Stimulated activated CD8-positive, alpha-beta memory T cell treated with anti-CD3 and anti-CD28 coated beads, Interleukin-15, amount 100 ng/mL, for 1 hour (primary cell): ENCODE results near the gene SKI.

ENCODE experiments used
- DNase-seq: peaks from one replicate; pipeline ENCODE4 v3.0.0-alpha.2; 2020; ENCODE audit warnings: low read depth

Gene SKI

GRCh38 chr1:2341706-2342383 lies 113.7 kb downstream of the SKI start:
- no peak for DNase-seq

GRCh38 chr1:2342384-2343022 lies 114.4 kb downstream of the SKI start:
- DNase-seq: no peak

- no peak for DNase-seq
Observed at GRCh38 chr1:2343023-2343935, 115.2 kb downstream of the SKI start.

GRCh38 chr1:2344121-2344681 lies 116.1 kb downstream of the SKI start:
- no peak for DNase-seq

- no peak for DNase-seq
Observed at GRCh38 chr1:2344744-2345296, 116.7 kb downstream of the SKI start.

- DNase-seq: no peak
Observed at GRCh38 chr1:2345297-2346075, 117.4 kb downstream of the SKI start.

GRCh38 chr1:2346691-2347408 lies 118.7 kb downstream of the SKI start:
- DNase-seq: no peak

- DNase-seq: no peak
Observed at GRCh38 chr1:2347409-2347785, 119.3 kb downstream of the SKI start.

- DNase-seq: no peak
Observed at GRCh38 chr1:2347896-2348295, 119.8 kb downstream of the SKI start.

GRCh38 chr1:2348346-2349325 lies 120.5 kb downstream of the SKI start:
- DNase-seq: no peak

GRCh38 chr1:2349806-2350205 lies 121.7 kb downstream of the SKI start:
- no peak for DNase-seq

GRCh38 chr1:2350501-2350900 lies 122.4 kb downstream of the SKI start:
- no peak for DNase-seq

GRCh38 chr1:2350911-2351655 lies 123.0 kb downstream of the SKI start:
- DNase-seq: no peak

- no peak for DNase-seq
Observed at GRCh38 chr1:2351723-2352122, 123.6 kb downstream of the SKI start.

GRCh38 chr1:2352341-2352896 lies 124.3 kb downstream of the SKI start:
- no peak for DNase-seq

- no peak for DNase-seq
Observed at GRCh38 chr1:2352897-2353550, 124.9 kb downstream of the SKI start.

- DNase-seq: no peak
Observed at GRCh38 chr1:2353551-2354438, 125.7 kb downstream of the SKI start.
